HEK293 (cell line): Measurements from ENCODE around the gene LLGL1.

Source experiments
- CTCF ChIA-PET: fragments of 350-600 bp; formaldehyde crosslinking; extraction: SDS; loops from one replicate; lab custom pipeline; 2021; ENCODE audit warnings: antibody characterized with exemption; lab: Yijun Ruan, JAX
- POLR2A ChIA-PET: fragments of 300-600 bp; formaldehyde crosslinking; extraction: SDS; loops from one replicate; lab custom pipeline; 2020; ENCODE audit warnings: antibody characterized with exemption, inconsistent platforms; lab: Yijun Ruan, JAX
- H3K27ac ChIP-seq: fragments of 200-500 bp; sonication (Bioruptor generic); 2 replicates; pipeline ENCODE4 v1.5.1; 2014; ENCODE audit warnings: low read depth, low read length, control low read depth, inconsistent platforms; ENCODE audit errors: extremely low read depth
- H3K36me3 ChIP-seq, 2 experiments: fragments of 200-500 bp in 1 of 2; sonication (Bioruptor generic) in 1 of 2; 1 replicate in 1 of 2; 2 replicates in 1 of 2; pipeline ENCODE4 v1.5.1; 2014 to 2017; ENCODE audit warnings: inconsistent platforms in 2 of 2, low read length in 2 of 2; ENCODE audit not compliant: control insufficient read depth in 2 of 2, insufficient read depth in 1 of 2
- H3K4me1 ChIP-seq: fragments of 200-500 bp; sonication (Bioruptor generic); 2 replicates; pipeline ENCODE4 v1.5.1; 2014; ENCODE audit warnings: mild to moderate bottlenecking, low read length, inconsistent platforms; ENCODE audit not compliant: control insufficient read depth, insufficient read depth
- H3K4me3 ChIP-seq: 2 replicates; pipeline ENCODE4 v1.5.1; 2011; ENCODE audit warnings: low read depth, mild to moderate bottlenecking, control low read depth, low read length, moderate library complexity
- H3K9me3 ChIP-seq: fragments of 200-500 bp; sonication (Bioruptor generic); 2 replicates; pipeline ENCODE4 v1.5.1; 2014; ENCODE audit warnings: low read depth, low read length, inconsistent platforms; ENCODE audit not compliant: control insufficient read depth, insufficient read depth
- HOXD13 ChIP-seq: sonication (generic); formaldehyde crosslinking; IDR thresholded peaks from 2 replicates; pipeline ENCODE4 v1.8.0; 2022; ENCODE audit warnings: missing genetic modification reagents, borderline replicate concordance
- KLF1 ChIP-seq: fragments of 450-650 bp; formaldehyde crosslinking; IDR thresholded peaks from 2 replicates; pipeline ENCODE4 v1.5.1; 2016; ENCODE audit warnings: missing biosample characterization, missing genetic modification characterization
- KLF8 ChIP-seq: fragments of 450-650 bp; formaldehyde crosslinking; IDR thresholded peaks from 2 replicates; pipeline ENCODE4 v1.5.1; 2016; ENCODE audit warnings: missing biosample characterization, missing genetic modification characterization
- KLF9 ChIP-seq: fragments of 450-650 bp; formaldehyde crosslinking; IDR thresholded peaks from 2 replicates; pipeline ENCODE4 v1.5.1; 2016; ENCODE audit warnings: missing biosample characterization, missing genetic modification characterization, low read depth
- PATZ1 ChIP-seq: fragments of 450-650 bp; formaldehyde crosslinking; IDR thresholded peaks from 2 replicates; pipeline ENCODE4 v1.5.1; 2016; ENCODE audit warnings: missing biosample characterization, missing genetic modification characterization
- PBX3 ChIP-seq: sonication (generic); formaldehyde crosslinking; IDR thresholded peaks from 2 replicates; pipeline ENCODE4 v1.8.1; 2022; ENCODE audit warnings: mild to moderate bottlenecking, moderate library complexity, missing genetic modification reagents
- SP2 ChIP-seq: fragments of 450-650 bp; formaldehyde crosslinking; IDR thresholded peaks from 2 replicates; pipeline ENCODE4 v1.5.1; 2016; ENCODE audit warnings: missing biosample characterization, missing genetic modification characterization
- SP3 ChIP-seq: fragments of 450-650 bp; formaldehyde crosslinking; IDR thresholded peaks from 2 replicates; pipeline ENCODE4 v1.5.1; 2016; ENCODE audit warnings: missing biosample characterization, missing genetic modification characterization
- ZBTB10 ChIP-seq: fragments of 450-650 bp; formaldehyde crosslinking; IDR thresholded peaks from 2 replicates; pipeline ENCODE4 v1.5.1; 2016; ENCODE audit warnings: missing biosample characterization, missing genetic modification characterization
- ZFP3 ChIP-seq: fragments of 450-650 bp; formaldehyde crosslinking; IDR thresholded peaks from 2 replicates; pipeline ENCODE4 v1.5.1; 2016; ENCODE audit warnings: low read depth, missing biosample characterization, missing genetic modification characterization
- ZNF223 ChIP-seq: fragments of 450-650 bp; formaldehyde crosslinking; IDR thresholded peaks from 2 replicates; pipeline ENCODE4 v1.5.1; 2016; ENCODE audit warnings: missing biosample characterization, missing genetic modification characterization
- ZNF311 ChIP-seq: fragments of 450-650 bp; formaldehyde crosslinking; IDR thresholded peaks from 2 replicates; pipeline ENCODE4 v1.5.1; 2017; ENCODE audit warnings: missing biosample characterization, missing genetic modification characterization, borderline replicate concordance
- ZNF426 ChIP-seq: fragments of 450-650 bp; formaldehyde crosslinking; IDR thresholded peaks from 2 replicates; pipeline ENCODE4 v1.5.1; 2017; ENCODE audit warnings: missing biosample characterization, missing genetic modification characterization, mild to moderate bottlenecking, inconsistent platforms, moderate library complexity
- ZNF473 ChIP-seq: fragments of 450-650 bp; formaldehyde crosslinking; IDR thresholded peaks from 2 replicates; pipeline ENCODE4 v1.5.1; 2017; ENCODE audit warnings: missing biosample characterization, missing genetic modification characterization
- ZNF610 ChIP-seq: fragments of 450-650 bp; formaldehyde crosslinking; IDR thresholded peaks from 2 replicates; pipeline ENCODE4 v1.5.1; 2016; ENCODE audit warnings: missing biosample characterization, missing genetic modification characterization, borderline replicate concordance
- ZNF623 ChIP-seq: fragments of 450-650 bp; formaldehyde crosslinking; IDR thresholded peaks from 2 replicates; pipeline ENCODE4 v1.5.1; 2016; ENCODE audit warnings: missing biosample characterization, missing genetic modification characterization
- ZNF785 ChIP-seq: fragments of 450-650 bp; formaldehyde crosslinking; IDR thresholded peaks from 2 replicates; pipeline ENCODE4 v1.5.1; 2016; ENCODE audit warnings: missing biosample characterization, missing genetic modification characterization
- TF ChIP-seq, protein P1 (sequence below): fragments of 450-650 bp; formaldehyde crosslinking; IDR thresholded peaks from 2 replicates; pipeline ENCODE4 v1.5.1; 2016; ENCODE audit warnings: missing biosample characterization, missing genetic modification characterization

Gene LLGL1

GRCh38 chr17:18246109-18246725, 20.8 kb downstream of the LLGL1 start:
- Histone ChIP-seq H3K4me3 (no peak overlapping the region), H3K4me1 (no peaks in the 10 kb centered on the region), H3K9me3 (no peaks in the 10 kb centered on the region), H3K36me3 (peaks cover 6 to 88% of the 10 kb centered on the region in 2 experiments; a peak in 2 of 3 replicates), H3K27ac (no peak overlapping the region)
- POLR2A ChIA-PET, result interaction anchor here (1.9 kb wide), 1 partner anchor 62 kb away, joined by 5 read pairs; the partner anchor contains the start of gene ALKBH5
- CTCF ChIA-PET, result interaction anchor here (0.5 kb wide), 1 partner anchor 30 kb away, joined by 5 read pairs; no protein-coding TSS in a partner anchor
- TF ChIP-seq PBX3 (CRISPR knock-in tag), result no peak
- no peak for TF ChIP-seq ZNF785
- no peak for TF ChIP-seq ZNF311 (tag by site-specific recombination)
- TF ChIP-seq ZNF610 (tag by site-specific recombination), result no peak
- no peak for TF ChIP-seq ZNF473
- no peak for TF ChIP-seq ZNF623 (tag by site-specific recombination)
- TF ChIP-seq ZNF223, result no peak
- TF ChIP-seq HOXD13 (CRISPR knock-in tag), result no peak
- TF ChIP-seq, protein P1, sequence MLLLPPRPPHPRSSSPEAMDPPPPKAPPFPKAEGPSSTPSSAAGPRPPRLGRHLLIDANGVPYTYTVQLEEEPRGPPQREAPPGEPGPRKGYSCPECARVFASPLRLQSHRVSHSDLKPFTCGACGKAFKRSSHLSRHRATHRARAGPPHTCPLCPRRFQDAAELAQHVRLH, result no peak
- TF ChIP-seq ZFP3 (tag by site-specific recombination), result no peak

GRCh38 chr17:18246880-18247612, 21.6 kb downstream of the LLGL1 start:
- peaks cover 6 to 88% of the 10 kb centered on the region in 2 experiments; a peak in 2 of 3 replicates for H3K36me3 ChIP-seq

More at GRCh38 chr17:18246880-18247612, 21.6 kb downstream of the LLGL1 start:
- CTCF ChIA-PET, result interaction anchor here (0.5 to 1.4 kb wide), 9 partner anchors 10 to 1585 kb away, joined by 3 to 5 read pairs (median 3); no protein-coding TSS in a partner anchor
- POLR2A ChIA-PET, result interaction anchor here (0.6 to 3.7 kb wide), 6 partner anchors 11 to 98 kb away, joined by 3 to 12 read pairs (median 4); partner anchors contain the start of genes ALKBH5 and MIEF2
- H3K4me1 ChIP-seq, result no peaks in the 10 kb centered on the region
- TF ChIP-seq PATZ1 (tag by site-specific recombination), result peak; percentile 37; the same call in 1 of the 2 replicates
- peak; percentile 87 for TF ChIP-seq KLF1 (tag by site-specific recombination)
- no peak for TF ChIP-seq ZNF426
- TF ChIP-seq SP2, result peak; percentile 69
- TF ChIP-seq SP3 (tag by site-specific recombination), result 0 out of 2 replicates have a peak, but pooled peaks have one; percentile 35
- TF ChIP-seq KLF8, result peak; percentile 45; the same call in 1 of the 2 replicates
- TF ChIP-seq KLF9, result peak; percentile 45; the same call in 1 of the 2 replicates
- TF ChIP-seq ZBTB10 (tag by site-specific recombination), result no peak
- TF ChIP-seq, all 188 proteins: peak for 6
- Histone ChIP-seq H3K27ac (0 out of 2 replicates have a peak overlapping the region, but pooled peaks have one; percentile 24), H3K4me3 (no peak overlapping the region), H3K9me3 (no peaks in the 10 kb centered on the region)
